Activated naive CD4-positive, alpha-beta T cell treated with anti-CD3 and anti-CD28 coated beads, Interleukin-2, amount 10 ng/mL, durations not matched to agents 7 days and 5 days (primary cell): ENCODE results near the gene FAM20A.
"Not testable (repeated sequence)": the region's sequence is repeated elsewhere in the genome, so short reads cannot be mapped to it uniquely, and the experiment has no call there.

Experiments
- CTCF ChIA-PET: fragments of 350-600 bp; sonication (Branson Sonifier 250); formaldehyde crosslinking; loops from one replicate; lab custom pipeline; 2021; ENCODE audit warnings: antibody characterized with exemption; lab: Charles Lee
- DNase-seq: peaks from one replicate; pipeline ENCODE4 v3.0.0-alpha.2; 2020
- H3K27ac Mint-ChIP-seq: one replicate; pipeline ENCODE4 v1.8.0; 2021; ENCODE audit warnings: mild to moderate bottlenecking, moderate library complexity, mixed read lengths
- H3K27me3 Mint-ChIP-seq: one replicate; pipeline ENCODE4 v1.8.0; 2021; ENCODE audit warnings: mild to moderate bottlenecking, mixed read lengths
- H3K36me3 Mint-ChIP-seq: one replicate; pipeline ENCODE4 v1.8.0; 2021; ENCODE audit warnings: mixed read lengths
- H3K4me1 Mint-ChIP-seq: one replicate; pipeline ENCODE4 v1.8.0; 2021; ENCODE audit warnings: mixed read lengths
- H3K4me3 Mint-ChIP-seq: one replicate; pipeline ENCODE4 v1.8.0; 2021; ENCODE audit warnings: mild to moderate bottlenecking, moderate library complexity, mixed read lengths
- H3K9me3 Mint-ChIP-seq: one replicate; pipeline ENCODE4 v1.8.0; 2021; ENCODE audit warnings: mixed read lengths

The FAM20A gene

GRCh38 chr17:68589086-68589485, 12.1 kb downstream of the FAM20A start:
- H3K27ac Mint-ChIP-seq = no peak overlapping the region
- H3K4me3 Mint-ChIP-seq = no peak overlapping the region
- no peaks in the 10 kb centered on the region for H3K4me1 Mint-ChIP-seq
- H3K27me3 Mint-ChIP-seq = peaks cover 45% of the 10 kb centered on the region
- no peak for DNase-seq
- H3K9me3 Mint-ChIP-seq = no peaks in the 10 kb centered on the region
- CTCF ChIA-PET = no interaction called here
- no peaks in the 10 kb centered on the region for H3K36me3 Mint-ChIP-seq

GRCh38 chr17:68588362-68588761, 12.8 kb downstream of the FAM20A start:
- no peaks in the 10 kb centered on the region for H3K9me3 Mint-ChIP-seq
- CTCF ChIA-PET = interaction anchor here (1.0 kb wide), 1 partner anchor 25 kb away, joined by 4 read pairs; no protein-coding TSS in a partner anchor

GRCh38 chr17:68587847-68588246, 13.3 kb downstream of the FAM20A start:
- no peak overlapping the region for H3K27ac Mint-ChIP-seq
- H3K4me3 Mint-ChIP-seq = no peak overlapping the region
- H3K27me3 Mint-ChIP-seq = peaks cover 35% of the 10 kb centered on the region
- H3K36me3 Mint-ChIP-seq = no peaks in the 10 kb centered on the region
- no peak for DNase-seq
- CTCF ChIA-PET = interaction anchor here (0.6 to 1.0 kb wide), 2 partner anchors 25 to 26 kb away, joined by 3 to 4 read pairs; no protein-coding TSS in a partner anchor
- no peaks in the 10 kb centered on the region for H3K9me3 Mint-ChIP-seq
- H3K4me1 Mint-ChIP-seq = no peaks in the 10 kb centered on the region

More at GRCh38 chr17:68588362-68588761, 12.8 kb downstream of the FAM20A start:
- no peak for DNase-seq
- no peaks in the 10 kb centered on the region for H3K36me3 Mint-ChIP-seq
- no peak overlapping the region for H3K27ac Mint-ChIP-seq
- H3K4me3 Mint-ChIP-seq = no peak overlapping the region
- no peaks in the 10 kb centered on the region for H3K4me1 Mint-ChIP-seq
- peaks cover 38% of the 10 kb centered on the region for H3K27me3 Mint-ChIP-seq

DNA sequence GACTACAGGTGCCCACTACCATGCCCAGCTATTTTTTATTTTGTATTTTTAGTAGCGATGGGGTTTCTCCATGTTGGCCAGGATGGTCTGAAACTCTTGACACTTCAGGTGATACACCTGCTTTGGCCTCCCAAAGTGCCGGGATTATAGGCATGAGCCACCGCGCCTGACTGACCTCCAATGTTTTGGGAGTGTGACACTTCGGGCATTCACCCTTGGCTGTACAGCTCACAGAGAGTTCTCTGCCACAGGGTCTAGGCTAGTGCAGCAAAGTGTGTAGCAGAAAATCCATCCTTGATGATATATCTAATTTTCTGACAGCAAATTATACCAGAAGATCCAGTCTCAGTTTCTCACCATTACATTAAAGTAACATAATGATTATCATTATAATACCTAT, 14.1 kb downstream of the FAM20A start:
- Mint-ChIP-seq H3K4me1 (no peaks in the 10 kb centered on the region), H3K36me3 (no peaks in the 10 kb centered on the region), H3K27me3 (peaks cover 30% of the 10 kb centered on the region), H3K9me3 (no peaks in the 10 kb centered on the region), H3K4me3 (no peak overlapping the region), H3K27ac (no peak overlapping the region)
- DNase-seq = no peak
- CTCF ChIA-PET = no interaction called here

- DNase-seq = no peak
- no peaks in the 10 kb centered on the region for H3K9me3 Mint-ChIP-seq
- H3K4me3 Mint-ChIP-seq = no peak overlapping the region
- no peaks in the 10 kb centered on the region for H3K4me1 Mint-ChIP-seq
- H3K36me3 Mint-ChIP-seq = no peaks in the 10 kb centered on the region
- H3K27me3 Mint-ChIP-seq = peaks cover 30% of the 10 kb centered on the region
- no peak overlapping the region for H3K27ac Mint-ChIP-seq
- CTCF ChIA-PET = no interaction called here
These were observed 15.5 kb downstream of the FAM20A start for GRCh38 chr17:68585643-68586042.

DNA sequence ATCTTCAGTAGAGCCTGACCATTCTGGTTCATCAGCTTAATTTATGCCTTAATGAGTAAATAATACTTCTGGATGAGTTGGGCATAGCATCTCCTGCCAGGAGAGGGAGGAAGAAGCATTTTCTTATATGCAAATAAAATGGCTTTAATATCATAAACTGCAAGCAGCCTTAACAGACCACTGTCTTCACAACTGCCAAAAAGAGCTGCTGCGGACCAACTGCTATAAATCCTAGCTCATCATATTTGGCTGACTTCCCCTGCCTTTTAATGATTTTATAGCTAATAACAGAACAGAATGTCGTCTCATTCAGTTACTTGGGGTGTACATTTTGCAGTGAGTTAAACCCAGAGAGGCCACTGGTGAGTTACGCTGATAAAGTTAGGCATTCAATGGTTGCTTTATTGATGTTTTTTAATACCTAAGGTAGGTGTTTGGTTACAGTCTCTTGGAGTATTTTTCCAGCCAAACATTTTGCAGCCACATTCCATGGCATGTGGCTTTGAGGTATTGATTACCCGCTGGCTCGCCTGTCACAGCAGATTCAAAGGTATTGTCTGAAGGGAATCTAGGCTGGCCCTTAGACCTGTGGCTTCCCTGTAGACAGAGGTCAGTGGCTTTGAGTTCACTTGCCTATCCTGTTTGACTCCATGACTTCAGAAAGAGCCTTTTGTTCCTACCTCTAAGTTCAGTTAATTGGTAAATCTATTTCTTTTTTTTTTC, 16.4 kb downstream of the FAM20A start:
- H3K36me3 Mint-ChIP-seq = no peaks in the 10 kb centered on the region
- no peaks in the 10 kb centered on the region for H3K4me1 Mint-ChIP-seq
- no peaks in the 10 kb centered on the region for H3K9me3 Mint-ChIP-seq
- peaks cover 25% of the 10 kb centered on the region for H3K27me3 Mint-ChIP-seq
- CTCF ChIA-PET = no interaction called here
- no peak overlapping the region for H3K27ac Mint-ChIP-seq
- H3K4me3 Mint-ChIP-seq = no peak overlapping the region
- no peak for DNase-seq

GRCh38 chr17:68582867-68583266, 18.3 kb downstream of the FAM20A start:
- peaks cover 21% of the 10 kb centered on the region for H3K27me3 Mint-ChIP-seq
- H3K4me3 Mint-ChIP-seq, H3K27ac Mint-ChIP-seq, H3K4me1 Mint-ChIP-seq, H3K9me3 Mint-ChIP-seq, DNase-seq, H3K36me3 Mint-ChIP-seq, CTCF ChIA-PET: not testable (repeated sequence)

DNA sequence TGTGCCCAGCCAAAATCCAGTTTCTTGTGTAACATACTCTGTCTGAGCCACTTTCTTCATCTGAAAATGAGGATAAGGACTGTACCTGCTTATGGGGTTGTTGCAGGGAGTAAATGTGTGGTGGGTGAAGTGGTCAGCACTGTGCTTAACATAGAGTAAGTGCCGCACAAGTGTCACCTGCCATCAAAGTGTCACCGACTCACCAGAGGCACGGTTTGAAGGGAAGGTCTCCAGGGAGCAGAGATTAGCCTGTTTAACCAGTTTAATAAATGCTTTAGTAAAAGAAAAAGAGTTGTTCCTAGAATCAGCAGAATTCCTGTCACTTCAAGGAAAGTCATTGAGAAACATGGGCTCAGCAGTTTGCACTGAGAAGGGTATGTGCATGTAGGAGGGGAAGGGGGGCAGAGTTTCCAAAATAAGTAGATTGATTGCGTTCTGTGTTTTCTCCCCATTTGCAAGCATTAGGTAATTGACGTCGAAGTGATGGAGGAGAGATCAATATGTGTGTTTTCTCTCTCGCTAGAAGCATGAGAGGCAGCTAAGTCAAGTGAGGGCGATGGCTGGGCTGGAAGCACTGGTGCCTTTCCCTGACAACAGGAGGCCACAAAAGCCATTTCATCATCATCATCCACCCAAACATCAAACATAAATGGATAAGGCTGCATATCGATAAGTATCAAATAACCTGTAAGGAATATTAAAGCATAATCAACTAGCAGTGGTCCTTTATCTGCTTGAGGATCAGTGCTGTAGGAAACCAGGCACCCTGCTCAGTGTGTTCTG, 19.1 kb downstream of the FAM20A start:
- Mint-ChIP-seq H3K4me3 (no peak overlapping the region), H3K36me3 (no peaks in the 10 kb centered on the region), H3K27ac (no peak overlapping the region), H3K27me3 (peaks cover 17% of the 10 kb centered on the region), H3K9me3 (no peaks in the 10 kb centered on the region), H3K4me1 (no peaks in the 10 kb centered on the region)
- CTCF ChIA-PET = no interaction called here
- no peak for DNase-seq

GRCh38 chr17:68580236-68580770, 20.9 kb downstream of the FAM20A start:
- Mint-ChIP-seq H3K27me3 (peaks cover 9% of the 10 kb centered on the region), H3K27ac (no peak overlapping the region), H3K4me3 (no peak overlapping the region), H3K4me1 (no peaks in the 10 kb centered on the region), H3K9me3 (no peaks in the 10 kb centered on the region), H3K36me3 (no peaks in the 10 kb centered on the region)
- CTCF ChIA-PET = no interaction called here
- no peak for DNase-seq

- Mint-ChIP-seq H3K27ac (no peak overlapping the region), H3K27me3 (peaks cover 9% of the 10 kb centered on the region), H3K4me3 (no peak overlapping the region), H3K36me3 (no peaks in the 10 kb centered on the region), H3K9me3 (no peaks in the 10 kb centered on the region), H3K4me1 (no peaks in the 10 kb centered on the region)
- CTCF ChIA-PET = interaction anchor here (0.7 kb wide), 1 partner anchor 9 kb away, joined by 3 read pairs; no protein-coding TSS in a partner anchor
- no peak for DNase-seq
These were observed 21.8 kb downstream of the FAM20A start for GRCh38 chr17:68579194-68579927.

DNA sequence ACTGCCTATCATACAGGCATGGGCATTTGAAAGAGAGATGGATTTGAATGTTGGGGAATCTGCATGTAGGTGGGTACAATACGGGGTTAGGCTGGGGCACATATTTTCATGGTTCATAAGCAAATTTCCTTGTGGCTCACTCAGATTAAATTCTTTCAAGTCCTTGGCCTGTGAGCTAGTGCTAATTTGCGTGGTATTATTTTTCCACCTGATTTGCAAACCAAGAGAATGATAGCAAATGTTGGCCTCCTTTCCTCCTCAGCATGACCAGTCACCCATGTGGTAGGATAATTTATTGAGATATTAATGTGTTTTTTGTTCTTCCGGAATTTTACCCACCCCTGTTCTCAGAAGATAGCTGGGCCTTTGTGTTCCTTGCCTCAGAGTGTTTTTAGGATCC, 22.9 kb downstream of the FAM20A start:
- no peak for DNase-seq
- H3K27me3 Mint-ChIP-seq = peaks cover 13% of the 10 kb centered on the region
- H3K4me1 Mint-ChIP-seq = no peaks in the 10 kb centered on the region
- no peak overlapping the region for H3K4me3 Mint-ChIP-seq
- no peaks in the 10 kb centered on the region for H3K36me3 Mint-ChIP-seq
- H3K9me3 Mint-ChIP-seq = no peaks in the 10 kb centered on the region
- CTCF ChIA-PET = no interaction called here
- no peak overlapping the region for H3K27ac Mint-ChIP-seq

- CTCF ChIA-PET = interaction anchor here (1.4 kb wide), 1 partner anchor 36 kb away, joined by 4 read pairs; no protein-coding TSS in a partner anchor
These were observed 23.7 kb downstream of the FAM20A start for GRCh38 chr17:68577497-68577821.

DNA sequence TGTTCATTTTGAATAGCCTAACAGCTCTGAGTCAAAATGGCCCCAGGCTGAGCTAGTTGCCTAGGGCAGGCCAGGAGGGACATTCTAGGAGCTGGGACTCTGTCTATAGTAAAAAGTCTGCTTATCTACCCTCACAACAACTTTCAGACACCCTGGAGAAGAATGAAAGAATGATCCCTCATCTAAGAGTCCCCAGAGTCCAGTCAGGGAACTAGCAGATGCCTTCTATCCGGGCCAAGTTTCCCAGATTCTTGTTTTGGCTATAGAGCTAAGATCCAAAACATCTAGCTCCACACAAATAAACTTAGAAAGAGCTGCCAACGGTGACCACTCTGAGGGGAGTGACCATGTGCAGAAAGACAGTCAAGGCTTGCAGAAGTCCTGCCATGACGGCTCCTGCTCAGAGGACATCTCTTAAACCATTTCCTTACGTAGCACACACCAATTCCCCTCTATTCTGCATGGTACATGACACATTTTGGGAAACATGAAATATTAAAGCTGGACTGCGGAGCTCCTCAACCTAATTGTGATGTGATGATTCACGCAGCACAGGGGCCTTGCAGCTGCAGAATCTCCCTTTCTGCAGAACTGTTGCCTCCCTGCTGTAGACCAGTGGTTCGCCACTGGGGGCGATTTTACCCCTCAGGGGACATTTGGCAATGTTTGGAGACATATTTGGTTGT, 24.2 kb downstream of the FAM20A start:
- no peak overlapping the region for H3K4me3 Mint-ChIP-seq
- H3K27me3 Mint-ChIP-seq = peaks cover 18% of the 10 kb centered on the region
- H3K9me3 Mint-ChIP-seq = no peaks in the 10 kb centered on the region
- no peak overlapping the region for H3K27ac Mint-ChIP-seq
- no peaks in the 10 kb centered on the region for H3K4me1 Mint-ChIP-seq
- CTCF ChIA-PET = interaction anchor here (1.4 kb wide), 1 partner anchor 37 kb away, joined by 4 read pairs; no protein-coding TSS in a partner anchor
- H3K36me3 Mint-ChIP-seq = no peaks in the 10 kb centered on the region
- no peak for DNase-seq

More at GRCh38 chr17:68577497-68577821, 23.7 kb downstream of the FAM20A start:
- H3K27me3 Mint-ChIP-seq = peaks cover 18% of the 10 kb centered on the region
- no peak overlapping the region for H3K27ac Mint-ChIP-seq
- H3K4me3 Mint-ChIP-seq = no peak overlapping the region
- no peaks in the 10 kb centered on the region for H3K36me3 Mint-ChIP-seq
- no peaks in the 10 kb centered on the region for H3K9me3 Mint-ChIP-seq
- no peak for DNase-seq
- no peaks in the 10 kb centered on the region for H3K4me1 Mint-ChIP-seq
